ENCODE measurements around the gene NEGR1. TPM values are rescaled to one million over a fixed set of nuclear protein-coding genes. Genes with fewer than 3 reads are reported as not detected.

NEGR1 gene
- total RNA-seq, 2 experiments from 2014 or later: not detected

GRCh38 chr1:72218141-72218739 is 64.1 kb downstream of the NEGR1 start:
- Histone ChIP-seq H3K4me1 (ENCODE audit: insufficient read depth, low read length, poor library complexity, severe bottlenecking) (no peaks in the 10 kb centered on the region), H3K4me3 (ENCODE audit: low read depth, low read length, poor library complexity, severe bottlenecking) (no peak overlapping the region), H3K79me2 (ENCODE audit: insufficient read depth, low read depth, low read length) (no peaks in the 10 kb centered on the region), H3K9me2 (ENCODE audit: insufficient read depth, low read length) (no peaks in the 10 kb centered on the region), H3K27ac (ENCODE audit: low read depth, low read length, poor library complexity, severe bottlenecking) (no peak overlapping the region), H3K4me2 (ENCODE audit: low read length) (no peak overlapping the region), H2AFZ (ENCODE audit: low read length) (no peak overlapping the region), H3K36me3 (ENCODE audit: insufficient read depth, low read length) (no peaks in the 10 kb centered on the region), H4K20me1 (ENCODE audit: insufficient read depth, low read length) (no peaks in the 10 kb centered on the region), H3K9me3 (ENCODE audit: low read length) (no peaks in the 10 kb centered on the region)
- DNase-seq (ENCODE audit: low spot score): no peak
- ChIA-PET POLR2A (no interaction called here), CTCF (ENCODE audit: unreplicated experiment) (no interaction called here)
- intact Hi-C loops (cut with micrococcal nuclease; ENCODE audit: unreplicated experiment): no loop called here
- BruUV-seq (replicated peaks): no TSS peak
- TF ChIP-seq EZH2phosphoT487 (IDR thresholded peaks at IDR 0.05; ENCODE audit: borderline replicate concordance, low read depth, low read length) (no peak), CTCF (conservative IDR thresholded peaks at IDR 0.05; ENCODE audit: low read length) (no peak)

GRCh38 chr1:72207059-72207458 is 75.3 kb downstream of the NEGR1 start:
- H3K4me1 ChIP-seq (ENCODE audit: insufficient read depth, low read length, poor library complexity, severe bottlenecking): no peaks in the 10 kb centered on the region
- DNase-seq (ENCODE audit: low spot score): no peak
- no peak overlapping the region for H3K4me2 ChIP-seq (ENCODE audit: low read length)
- H3K9me2 ChIP-seq (ENCODE audit: insufficient read depth, low read length): no peaks in the 10 kb centered on the region
- ChIA-PET POLR2A (no interaction called here), CTCF (ENCODE audit: unreplicated experiment) (no interaction called here)
- no TSS peak for BruUV-seq (replicated peaks)
- no peak for TF ChIP-seq EZH2phosphoT487 (IDR thresholded peaks at IDR 0.05; ENCODE audit: borderline replicate concordance, low read depth, low read length)
- no peak for TF ChIP-seq CTCF (conservative IDR thresholded peaks at IDR 0.05; ENCODE audit: low read length)
- H3K4me3 ChIP-seq (ENCODE audit: low read depth, low read length, poor library complexity, severe bottlenecking): no peak overlapping the region
- H3K27ac ChIP-seq (ENCODE audit: low read depth, low read length, poor library complexity, severe bottlenecking): no peak overlapping the region
- H2AFZ ChIP-seq (ENCODE audit: low read length): no peak overlapping the region
- no peaks in the 10 kb centered on the region for H3K36me3 ChIP-seq (ENCODE audit: insufficient read depth, low read length)
- no peaks in the 10 kb centered on the region for H4K20me1 ChIP-seq (ENCODE audit: insufficient read depth, low read length)
- H3K79me2 ChIP-seq (ENCODE audit: insufficient read depth, low read depth, low read length): no peaks in the 10 kb centered on the region
- intact Hi-C loops (cut with micrococcal nuclease; ENCODE audit: unreplicated experiment): no loop called here
- H3K9me3 ChIP-seq (ENCODE audit: low read length): no peaks in the 10 kb centered on the region

GRCh38 chr1:72202761-72203160 is 79.6 kb downstream of the NEGR1 start:
- intact Hi-C loops (cut with micrococcal nuclease; ENCODE audit: unreplicated experiment): no loop called here
- no peaks in the 10 kb centered on the region for H3K9me3 ChIP-seq (ENCODE audit: low read length)
- H3K4me1 ChIP-seq (ENCODE audit: insufficient read depth, low read length, poor library complexity, severe bottlenecking): no peaks in the 10 kb centered on the region
- no peak overlapping the region for H3K4me2 ChIP-seq (ENCODE audit: low read length)
- no peak overlapping the region for H3K4me3 ChIP-seq (ENCODE audit: low read depth, low read length, poor library complexity, severe bottlenecking)
- BruUV-seq (replicated peaks): no TSS peak
- no peaks in the 10 kb centered on the region for H4K20me1 ChIP-seq (ENCODE audit: insufficient read depth, low read length)
- H3K9me2 ChIP-seq (ENCODE audit: insufficient read depth, low read length): no peaks in the 10 kb centered on the region
- H2AFZ ChIP-seq (ENCODE audit: low read length): no peak overlapping the region
- ChIA-PET CTCF (ENCODE audit: unreplicated experiment) (no interaction called here), POLR2A (interaction anchor here (1.1 kb wide), 1 partner anchor 17 kb away, joined by 3 read pairs; no protein-coding TSS in a partner anchor)
- H3K27ac ChIP-seq (ENCODE audit: low read depth, low read length, poor library complexity, severe bottlenecking): no peak overlapping the region
- DNase-seq (ENCODE audit: low spot score): no peak
- TF ChIP-seq CTCF (conservative IDR thresholded peaks at IDR 0.05; ENCODE audit: low read length) (no peak), EZH2phosphoT487 (IDR thresholded peaks at IDR 0.05; ENCODE audit: borderline replicate concordance, low read depth, low read length) (no peak)
- H3K79me2 ChIP-seq (ENCODE audit: insufficient read depth, low read depth, low read length): no peaks in the 10 kb centered on the region
- no peaks in the 10 kb centered on the region for H3K36me3 ChIP-seq (ENCODE audit: insufficient read depth, low read length)

All from OCI-LY7 (cell line).